ENCODE results near the gene KRT80. TPM values are rescaled to one million over a fixed set of nuclear protein-coding genes. Genes with fewer than 3 reads are reported as not detected.

The KRT80 gene
- total and polyA plus RNA-seq, 3 donors from 2014 or later, result 0.50 to 1.0 (median 0.94) TPM

DNA sequence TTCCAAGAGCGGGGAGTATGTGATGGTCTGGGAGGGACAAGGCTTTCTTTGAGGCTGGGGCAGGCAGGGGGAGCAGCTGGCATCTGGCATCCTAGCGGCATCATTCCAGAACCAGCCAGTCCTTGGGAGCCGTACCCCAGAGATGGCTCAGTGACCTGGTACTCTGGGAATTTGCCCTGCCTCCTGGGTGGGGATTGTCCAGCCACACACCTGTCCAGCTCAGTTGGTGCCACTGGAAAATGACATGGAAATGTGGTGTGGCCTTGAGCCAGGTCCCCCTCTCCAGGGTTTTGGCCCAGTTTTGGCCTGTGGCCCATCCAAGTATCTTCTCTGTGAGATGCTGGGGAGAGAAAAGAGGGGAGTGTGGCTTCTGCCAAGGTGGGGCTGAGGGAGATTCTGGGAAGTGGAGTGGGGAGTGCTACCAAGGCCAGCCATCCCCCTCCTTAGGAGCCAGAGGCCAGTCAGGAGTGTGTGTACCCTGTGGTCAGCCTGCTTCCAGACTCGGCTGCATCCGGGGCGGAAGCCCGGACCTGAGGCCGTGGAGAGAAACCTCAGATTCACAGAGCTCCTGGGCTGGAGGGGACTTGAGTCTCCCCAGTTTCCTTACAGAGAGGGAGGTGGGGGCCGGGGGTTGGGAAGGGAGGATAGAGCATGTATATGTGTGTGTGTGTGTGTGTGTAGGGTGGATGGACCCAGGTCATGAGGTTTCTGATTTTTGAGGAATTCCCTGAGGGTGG is 14.7 kb upstream of the KRT80 start:
- 77 to 84% methylated on average over 9 of the region's 9 CpGs for WGBS, 2 donors
- H3K9me3 ChIP-seq, result no peaks in the 10 kb centered on the region
- DNase-seq, result no peak
- H3K27me3 ChIP-seq, result no peaks in the 10 kb centered on the region
- H3K27ac ChIP-seq, result no peak overlapping the region
- no peaks in the 10 kb centered on the region for H3K36me3 ChIP-seq (ENCODE audit: low read depth, missing control alignments)
- intact Hi-C loops (cut with DNase I; ENCODE audit: low total_unique reads), result no loop called here
- no peak overlapping the region for H3K4me3 ChIP-seq
- TF ChIP-seq, protein P1, sequence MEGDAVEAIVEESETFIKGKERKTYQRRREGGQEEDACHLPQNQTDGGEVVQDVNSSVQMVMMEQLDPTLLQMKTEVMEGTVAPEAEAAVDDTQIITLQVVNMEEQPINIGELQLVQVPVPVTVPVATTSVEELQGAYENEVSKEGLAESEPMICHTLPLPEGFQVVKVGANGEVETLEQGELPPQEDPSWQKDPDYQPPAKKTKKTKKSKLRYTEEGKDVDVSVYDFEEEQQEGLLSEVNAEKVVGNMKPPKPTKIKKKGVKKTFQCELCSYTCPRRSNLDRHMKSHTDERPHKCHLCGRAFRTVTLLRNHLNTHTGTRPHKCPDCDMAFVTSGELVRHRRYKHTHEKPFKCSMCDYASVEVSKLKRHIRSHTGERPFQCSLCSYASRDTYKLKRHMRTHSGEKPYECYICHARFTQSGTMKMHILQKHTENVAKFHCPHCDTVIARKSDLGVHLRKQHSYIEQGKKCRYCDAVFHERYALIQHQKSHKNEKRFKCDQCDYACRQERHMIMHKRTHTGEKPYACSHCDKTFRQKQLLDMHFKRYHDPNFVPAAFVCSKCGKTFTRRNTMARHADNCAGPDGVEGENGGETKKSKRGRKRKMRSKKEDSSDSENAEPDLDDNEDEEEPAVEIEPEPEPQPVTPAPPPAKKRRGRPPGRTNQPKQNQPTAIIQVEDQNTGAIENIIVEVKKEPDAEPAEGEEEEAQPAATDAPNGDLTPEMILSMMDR (IDR thresholded peaks at IDR 0.05), result no peak
- H3K4me1 ChIP-seq, result no peaks in the 10 kb centered on the region

DNA sequence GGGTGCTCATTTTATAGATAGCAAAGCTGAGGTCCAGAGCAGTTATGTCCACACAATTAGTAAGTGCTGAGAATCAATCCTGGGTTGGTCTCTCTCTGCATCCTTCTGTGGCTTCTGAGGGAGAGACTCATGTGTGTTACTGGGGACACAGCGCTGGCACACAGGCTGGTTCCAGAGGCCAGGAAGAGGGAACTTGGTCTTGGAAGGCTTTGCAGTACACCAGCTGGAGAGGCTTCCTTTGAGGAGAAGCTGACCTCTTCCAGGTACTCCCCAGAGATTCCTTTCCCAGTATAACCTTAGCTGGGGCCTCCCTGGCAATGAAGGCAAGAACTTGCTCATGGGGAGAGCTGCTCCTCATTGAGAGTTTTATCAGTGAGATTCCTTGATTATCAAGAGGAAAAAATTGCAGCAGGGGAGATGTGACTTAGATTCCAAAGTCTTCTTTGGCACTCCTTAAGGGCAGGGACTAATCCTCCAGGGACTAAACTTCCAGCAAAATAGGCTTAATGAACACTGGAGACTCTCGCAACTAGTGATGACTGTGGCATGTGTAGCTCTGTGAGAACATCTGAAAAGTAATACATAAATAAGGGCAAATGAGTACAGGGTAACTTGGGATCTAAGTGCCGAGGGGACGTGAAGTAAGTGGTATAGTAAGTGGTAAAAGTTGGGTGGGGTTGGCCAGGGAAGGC is 13.9 kb upstream of the KRT80 start:
- Histone ChIP-seq H3K27ac (no peak overlapping the region), H3K4me3 (no peak overlapping the region), H3K36me3 (ENCODE audit: low read depth, missing control alignments) (no peaks in the 10 kb centered on the region), H3K4me1 (no peaks in the 10 kb centered on the region), H3K9me3 (no peaks in the 10 kb centered on the region), H3K27me3 (no peaks in the 10 kb centered on the region)
- TF ChIP-seq, protein P1 (IDR thresholded peaks at IDR 0.05), result no peak
- no peak for TF ChIP-seq POLR2A (IDR thresholded peaks at IDR 0.05)
- WGBS, 2 donors, result 94 to 99% methylated on average over 4 of the region's 4 CpGs
- DNase-seq, result no peak
- intact Hi-C loops (cut with DNase I; ENCODE audit: low total_unique reads), result no loop called here

DNA sequence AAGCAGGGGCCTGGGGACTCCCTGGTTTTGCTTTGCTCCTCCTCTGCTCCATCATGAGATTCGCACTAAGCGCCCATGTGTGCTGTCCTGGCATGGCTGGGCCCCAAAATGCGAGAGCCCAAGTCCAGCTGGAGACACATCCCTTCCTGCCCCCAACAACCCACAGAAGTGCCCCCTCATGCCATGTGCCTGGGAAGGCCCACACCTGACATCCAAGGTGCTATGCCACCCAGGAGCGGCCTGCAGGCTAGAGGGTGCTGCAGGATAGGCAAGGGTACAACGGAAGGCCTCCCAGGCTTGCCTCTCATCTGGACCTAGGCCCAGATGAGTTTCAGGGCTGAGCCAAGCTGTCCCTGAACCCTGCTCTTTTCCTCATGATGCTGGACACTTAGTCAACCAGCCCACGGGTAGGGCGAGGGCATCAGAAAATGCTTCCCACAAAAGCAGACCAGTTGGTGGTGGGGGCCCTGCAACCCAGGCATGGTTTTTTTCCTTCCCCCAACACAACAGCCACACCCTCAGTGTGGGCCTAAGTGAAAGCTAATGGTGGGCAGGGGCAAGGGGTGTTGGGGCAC is 13.2 kb upstream of the KRT80 start:
- TF ChIP-seq, protein P1 (IDR thresholded peaks at IDR 0.05), result no peak
- TF ChIP-seq POLR2A (IDR thresholded peaks at IDR 0.05), result no peak
- Histone ChIP-seq H3K27ac (no peak overlapping the region), H3K9me3 (no peaks in the 10 kb centered on the region), H3K36me3 (ENCODE audit: low read depth, missing control alignments) (no peaks in the 10 kb centered on the region), H3K27me3 (no peaks in the 10 kb centered on the region), H3K4me1 (no peaks in the 10 kb centered on the region), H3K4me3 (no peak overlapping the region)
- intact Hi-C loops (cut with DNase I; ENCODE audit: low total_unique reads), result no loop called here
- no peak for DNase-seq
- WGBS, 2 donors, result 77 to 88% methylated on average over 7 of the region's 7 CpGs

DNA sequence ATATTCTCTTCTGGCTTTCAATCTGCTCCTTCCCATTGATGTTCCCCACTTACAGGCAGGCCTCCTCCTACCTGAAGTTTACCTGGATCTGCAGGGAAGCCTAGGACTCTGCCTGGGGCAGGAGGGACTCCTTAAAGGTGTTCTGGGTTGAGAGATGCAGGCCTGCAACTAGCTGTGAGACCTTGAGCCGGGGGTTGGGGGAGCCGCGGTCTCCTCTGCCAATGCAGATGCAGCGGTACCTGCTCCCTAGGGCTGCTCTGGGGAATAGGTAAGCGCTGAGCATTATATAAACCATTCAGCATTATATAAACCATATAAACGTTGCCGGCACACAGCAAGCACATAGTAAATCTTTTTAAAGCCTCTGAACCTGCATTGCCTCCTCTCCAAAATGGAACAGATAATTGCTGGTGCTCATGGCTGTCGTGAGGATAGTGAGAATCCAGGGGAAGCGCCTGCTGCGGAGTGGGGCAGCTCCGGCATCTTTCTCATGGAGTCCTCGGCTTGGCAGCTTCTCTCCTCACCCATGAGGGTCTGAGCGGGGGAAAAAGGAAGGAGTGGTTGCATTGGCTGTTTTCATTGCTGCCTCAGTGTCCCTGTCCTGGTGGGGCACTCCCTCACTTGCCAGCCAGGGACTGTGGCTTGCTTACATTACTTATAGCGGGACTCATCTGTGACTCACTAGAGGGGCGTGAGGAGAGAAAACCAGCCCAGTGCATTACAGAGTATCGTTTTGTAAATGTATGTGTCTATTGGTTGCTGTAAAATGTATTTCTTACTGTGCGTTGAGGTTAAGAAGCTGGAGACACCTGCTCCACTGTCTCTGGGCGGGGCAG is 12.5 kb upstream of the KRT80 start:
- H3K9me3 ChIP-seq, result no peaks in the 10 kb centered on the region
- TF ChIP-seq, protein P1 (IDR thresholded peaks at IDR 0.05), result no peak
- no peak for TF ChIP-seq POLR2A (IDR thresholded peaks at IDR 0.05)
- intact Hi-C loops (cut with DNase I; ENCODE audit: low total_unique reads), result no loop called here
- no peaks in the 10 kb centered on the region for H3K36me3 ChIP-seq (ENCODE audit: low read depth, missing control alignments)
- no peak overlapping the region for H3K27ac ChIP-seq
- H3K4me1 ChIP-seq, result no peaks in the 10 kb centered on the region
- WGBS, 2 donors, result 86 to 88% methylated on average over 9 to 18 of the region's 18 CpGs
- no peak for DNase-seq
- H3K27me3 ChIP-seq, result no peaks in the 10 kb centered on the region
- no peak overlapping the region for H3K4me3 ChIP-seq
